Measurements from ENCODE around the gene MYO3B.

MYO3B gene

DNA sequence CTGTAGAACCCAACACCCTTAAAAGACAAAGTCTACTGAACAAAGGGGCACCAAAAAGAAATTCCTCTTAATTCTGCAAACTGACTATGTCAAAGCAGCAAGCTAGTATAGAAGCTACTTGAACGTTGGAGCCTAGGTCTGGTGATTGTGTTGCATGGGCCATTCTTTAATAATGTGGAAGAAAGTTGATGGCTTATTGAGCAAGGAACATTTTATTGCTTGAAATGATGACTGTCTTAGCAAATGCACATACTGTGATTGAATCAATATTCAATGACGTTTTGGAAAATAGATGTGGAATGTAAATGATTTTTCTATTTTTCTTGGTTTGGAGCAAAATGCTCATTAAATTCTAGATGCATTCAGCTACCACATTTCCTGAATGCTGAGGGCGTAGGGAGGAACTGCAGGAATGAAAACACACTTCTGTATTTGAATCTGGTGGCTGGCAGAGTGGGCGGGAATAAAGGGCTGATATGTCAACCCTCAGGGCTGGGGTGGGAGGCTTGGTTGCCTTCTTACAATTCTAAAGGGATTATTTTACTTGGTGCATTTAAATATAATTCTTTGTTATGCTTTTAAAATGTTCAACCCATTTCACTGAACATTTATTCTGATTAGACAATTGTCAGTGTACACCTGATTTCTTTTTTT lies 26.5 kb downstream of the MYO3B start:
- TF ChIP-seq, protein P1, sequence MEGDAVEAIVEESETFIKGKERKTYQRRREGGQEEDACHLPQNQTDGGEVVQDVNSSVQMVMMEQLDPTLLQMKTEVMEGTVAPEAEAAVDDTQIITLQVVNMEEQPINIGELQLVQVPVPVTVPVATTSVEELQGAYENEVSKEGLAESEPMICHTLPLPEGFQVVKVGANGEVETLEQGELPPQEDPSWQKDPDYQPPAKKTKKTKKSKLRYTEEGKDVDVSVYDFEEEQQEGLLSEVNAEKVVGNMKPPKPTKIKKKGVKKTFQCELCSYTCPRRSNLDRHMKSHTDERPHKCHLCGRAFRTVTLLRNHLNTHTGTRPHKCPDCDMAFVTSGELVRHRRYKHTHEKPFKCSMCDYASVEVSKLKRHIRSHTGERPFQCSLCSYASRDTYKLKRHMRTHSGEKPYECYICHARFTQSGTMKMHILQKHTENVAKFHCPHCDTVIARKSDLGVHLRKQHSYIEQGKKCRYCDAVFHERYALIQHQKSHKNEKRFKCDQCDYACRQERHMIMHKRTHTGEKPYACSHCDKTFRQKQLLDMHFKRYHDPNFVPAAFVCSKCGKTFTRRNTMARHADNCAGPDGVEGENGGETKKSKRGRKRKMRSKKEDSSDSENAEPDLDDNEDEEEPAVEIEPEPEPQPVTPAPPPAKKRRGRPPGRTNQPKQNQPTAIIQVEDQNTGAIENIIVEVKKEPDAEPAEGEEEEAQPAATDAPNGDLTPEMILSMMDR (IDR thresholded peaks at IDR 0.05; ENCODE audit: insufficient read depth, low read length, poor library complexity, severe bottlenecking): no peak
- no peak for DNase-seq (ENCODE audit: extremely low read depth, insufficient read length)
- no peaks in the 10 kb centered on the region for H3K36me3 ChIP-seq (ENCODE audit: control insufficient read depth, insufficient read depth, low read length)
- H3K27me3 ChIP-seq (replicated peaks; ENCODE audit: control insufficient read depth, insufficient read depth, low read length): no peaks in the 10 kb centered on the region
- no peak overlapping the region for H3K4me3 ChIP-seq (replicated peaks; ENCODE audit: low read depth, low read length)

GRCh38 chr2:170206246-170206645 lies 28.3 kb downstream of the MYO3B start:
- no peak for DNase-seq (ENCODE audit: extremely low read depth, insufficient read length)
- H3K4me3 ChIP-seq (replicated peaks; ENCODE audit: low read depth, low read length): no peak overlapping the region
- TF ChIP-seq, protein P1 (IDR thresholded peaks at IDR 0.05; ENCODE audit: insufficient read depth, low read length, poor library complexity, severe bottlenecking): no peak
- H3K36me3 ChIP-seq (ENCODE audit: control insufficient read depth, insufficient read depth, low read length): no peaks in the 10 kb centered on the region
- no peaks in the 10 kb centered on the region for H3K27me3 ChIP-seq (replicated peaks; ENCODE audit: control insufficient read depth, insufficient read depth, low read length)

DNA sequence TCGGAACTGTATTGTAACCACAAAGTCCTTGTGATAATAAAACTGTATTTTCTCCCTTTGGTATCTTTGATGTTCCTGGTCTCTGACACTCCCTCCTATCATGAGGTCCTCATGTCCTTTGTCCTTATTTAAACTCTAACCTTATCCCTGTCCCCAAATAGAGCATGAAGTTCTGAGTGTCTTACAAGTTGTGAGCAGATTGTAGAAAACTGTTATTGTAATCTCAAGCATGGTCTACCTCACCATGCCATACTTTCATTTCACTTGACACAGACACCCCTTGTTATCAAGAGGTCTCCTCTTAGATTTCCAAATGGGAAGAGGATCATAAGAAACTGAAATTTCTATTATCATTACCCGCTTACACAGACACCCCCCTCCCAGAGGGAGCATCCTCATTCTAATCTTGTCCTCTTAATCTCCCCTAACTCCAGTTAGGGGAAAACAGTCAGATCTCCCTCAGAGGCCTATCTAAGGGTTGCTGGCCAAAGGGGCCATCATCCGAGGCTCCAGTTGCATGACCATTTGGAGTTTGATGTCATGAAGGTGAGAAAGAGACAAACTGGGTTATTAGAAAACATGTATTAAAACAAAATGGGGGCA lies 29.0 kb downstream of the MYO3B start:
- TF ChIP-seq, protein P1 (IDR thresholded peaks at IDR 0.05; ENCODE audit: insufficient read depth, low read length, poor library complexity, severe bottlenecking): no peak
- no peak for DNase-seq (ENCODE audit: extremely low read depth, insufficient read length)
- H3K36me3 ChIP-seq (ENCODE audit: control insufficient read depth, insufficient read depth, low read length): no peaks in the 10 kb centered on the region
- H3K4me3 ChIP-seq (replicated peaks; ENCODE audit: low read depth, low read length): no peak overlapping the region
- no peaks in the 10 kb centered on the region for H3K27me3 ChIP-seq (replicated peaks; ENCODE audit: control insufficient read depth, insufficient read depth, low read length)

DNA sequence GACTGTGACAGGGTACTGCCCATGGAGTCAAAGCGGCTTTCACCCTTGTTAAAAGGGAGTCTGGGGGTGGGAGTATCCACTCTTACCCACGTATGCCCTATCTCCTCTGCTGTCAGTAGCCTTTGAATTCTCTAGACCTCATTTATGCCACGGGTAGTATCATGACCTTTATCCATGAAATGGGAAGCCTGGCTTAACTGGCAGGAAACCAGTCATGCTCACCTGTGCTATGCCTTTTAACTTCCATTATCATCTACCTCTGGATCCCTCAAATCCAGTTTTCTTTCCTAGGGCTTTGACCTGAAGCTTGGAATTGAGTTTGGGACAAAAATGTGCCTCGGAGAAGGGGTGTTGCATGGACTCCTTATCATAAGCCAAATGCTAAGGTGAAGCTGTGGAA lies 30.0 kb downstream of the MYO3B start:
- no peaks in the 10 kb centered on the region for H3K36me3 ChIP-seq (ENCODE audit: control insufficient read depth, insufficient read depth, low read length)
- no peak overlapping the region for H3K4me3 ChIP-seq (replicated peaks; ENCODE audit: low read depth, low read length)
- H3K27me3 ChIP-seq (replicated peaks; ENCODE audit: control insufficient read depth, insufficient read depth, low read length): no peaks in the 10 kb centered on the region
- DNase-seq (ENCODE audit: extremely low read depth, insufficient read length): no peak
- TF ChIP-seq, protein P1 (IDR thresholded peaks at IDR 0.05; ENCODE audit: insufficient read depth, low read length, poor library complexity, severe bottlenecking): no peak

DNA sequence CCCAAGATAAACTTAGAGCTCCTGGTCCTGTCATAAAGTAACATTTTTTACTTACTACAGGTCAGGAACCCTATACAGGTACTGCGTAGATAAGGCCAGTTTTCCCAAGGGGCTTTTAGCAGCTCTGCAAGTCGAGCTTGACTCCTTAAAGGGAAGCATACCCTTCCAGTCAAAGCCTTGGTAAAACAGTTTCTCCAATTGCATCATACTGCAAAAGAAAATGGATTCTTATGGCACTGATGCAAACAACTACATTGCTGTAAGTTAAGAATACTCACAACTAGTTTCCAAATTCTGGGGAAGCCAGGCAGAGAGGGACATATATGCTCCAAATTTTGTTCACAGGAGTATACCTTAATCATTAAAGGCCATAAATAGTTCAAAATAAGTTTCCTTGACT lies 31.0 kb downstream of the MYO3B start:
- DNase-seq (ENCODE audit: extremely low read depth, insufficient read length): no peak
- H3K27me3 ChIP-seq (replicated peaks; ENCODE audit: control insufficient read depth, insufficient read depth, low read length): no peaks in the 10 kb centered on the region
- H3K4me3 ChIP-seq (replicated peaks; ENCODE audit: low read depth, low read length): no peak overlapping the region
- H3K36me3 ChIP-seq (ENCODE audit: control insufficient read depth, insufficient read depth, low read length): no peaks in the 10 kb centered on the region
- TF ChIP-seq, protein P1 (IDR thresholded peaks at IDR 0.05; ENCODE audit: insufficient read depth, low read length, poor library complexity, severe bottlenecking): no peak
